GM10248 (cell line): ENCODE results near the gene FAM219A.

ENCODE experiments used
- CTCF ChIA-PET: fragments of 300-600 bp; sonication (Branson Sonifier 250); formaldehyde crosslinking; extraction: SDS; loops from one replicate; lab custom pipeline; 2021; ENCODE audit warnings: antibody characterized with exemption; lab: Yijun Ruan, JAX
- POLR2A ChIA-PET: fragments of 350-650 bp; sonication (Branson Sonifier 250); formaldehyde crosslinking; extraction: SDS; loops from one replicate; lab custom pipeline; 2020; ENCODE audit warnings: antibody characterized with exemption; lab: Yijun Ruan, JAX
- DNase-seq: peaks from one replicate; pipeline ENCODE4 v3.0.0; 2012; ENCODE audit errors: extremely low spot score
- TF ChIP-seq, protein P1 (sequence below): IDR thresholded peaks from 2 replicates; pipeline ENCODE4 v1.5.1; 2012; ENCODE audit warnings: mild to moderate bottlenecking, low read depth; ENCODE audit errors: extremely low read depth, missing control alignments, control extremely low read depth

The FAM219A gene

DNA sequence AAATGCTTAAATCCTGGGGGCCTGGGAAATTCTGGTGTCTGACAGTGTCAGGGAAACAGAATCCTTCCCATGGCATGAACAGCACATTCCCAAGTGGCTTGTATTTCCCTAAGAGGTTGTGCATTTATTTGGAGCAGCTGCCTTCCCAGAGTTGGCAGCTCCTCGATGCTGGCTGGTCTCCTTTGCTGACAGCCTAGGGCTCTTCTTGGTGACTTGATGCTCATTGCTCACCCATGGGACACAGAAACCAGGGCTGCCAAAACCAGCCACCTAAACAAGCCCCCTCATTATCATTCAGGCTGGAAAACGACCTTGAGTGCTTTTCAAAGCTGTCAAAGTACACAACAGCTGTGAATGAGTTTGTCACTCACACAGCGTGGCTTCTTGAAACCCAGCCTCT is 40.2 kb upstream of the FAM219A start:
- ChIA-PET CTCF (interaction anchor here (8.2 to 8.9 kb wide), 2 partner anchors 9 to 61 kb away, joined by 61 to 77 read pairs; no protein-coding TSS in a partner anchor), POLR2A (no interaction called here)
- no peak for DNase-seq
- TF ChIP-seq, protein P1, sequence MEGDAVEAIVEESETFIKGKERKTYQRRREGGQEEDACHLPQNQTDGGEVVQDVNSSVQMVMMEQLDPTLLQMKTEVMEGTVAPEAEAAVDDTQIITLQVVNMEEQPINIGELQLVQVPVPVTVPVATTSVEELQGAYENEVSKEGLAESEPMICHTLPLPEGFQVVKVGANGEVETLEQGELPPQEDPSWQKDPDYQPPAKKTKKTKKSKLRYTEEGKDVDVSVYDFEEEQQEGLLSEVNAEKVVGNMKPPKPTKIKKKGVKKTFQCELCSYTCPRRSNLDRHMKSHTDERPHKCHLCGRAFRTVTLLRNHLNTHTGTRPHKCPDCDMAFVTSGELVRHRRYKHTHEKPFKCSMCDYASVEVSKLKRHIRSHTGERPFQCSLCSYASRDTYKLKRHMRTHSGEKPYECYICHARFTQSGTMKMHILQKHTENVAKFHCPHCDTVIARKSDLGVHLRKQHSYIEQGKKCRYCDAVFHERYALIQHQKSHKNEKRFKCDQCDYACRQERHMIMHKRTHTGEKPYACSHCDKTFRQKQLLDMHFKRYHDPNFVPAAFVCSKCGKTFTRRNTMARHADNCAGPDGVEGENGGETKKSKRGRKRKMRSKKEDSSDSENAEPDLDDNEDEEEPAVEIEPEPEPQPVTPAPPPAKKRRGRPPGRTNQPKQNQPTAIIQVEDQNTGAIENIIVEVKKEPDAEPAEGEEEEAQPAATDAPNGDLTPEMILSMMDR, result no peak

DNA sequence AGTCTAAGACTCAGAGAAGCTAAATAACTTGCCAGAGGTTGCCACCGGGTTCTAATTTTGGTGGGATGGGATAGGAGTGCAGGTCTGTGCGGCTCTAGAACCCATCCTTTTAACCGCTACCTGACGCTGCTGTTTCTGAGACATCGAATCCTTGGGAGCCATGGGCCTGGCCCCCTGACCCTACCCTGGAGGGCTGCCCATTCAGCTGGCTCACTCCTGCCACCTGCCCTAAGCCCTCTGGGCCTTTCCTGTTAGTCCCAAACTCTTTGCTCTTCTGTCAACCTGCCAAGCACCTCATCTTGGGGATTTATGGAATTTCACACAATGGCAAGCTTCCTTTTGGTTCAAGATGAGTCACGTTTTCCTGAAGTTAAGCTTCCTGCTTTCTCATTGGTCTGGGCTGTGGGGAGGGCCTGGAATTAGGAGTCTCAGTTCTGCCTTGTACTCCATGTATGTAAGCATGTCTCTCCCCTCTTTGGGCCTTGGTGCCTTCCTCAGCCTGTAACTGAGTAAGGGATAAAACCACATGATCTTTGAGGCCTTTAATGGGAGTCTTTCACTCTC is 37.9 kb upstream of the FAM219A start:
- ChIA-PET POLR2A (no interaction called here), CTCF (interaction anchor here (1.0 to 8.9 kb wide), 8 partner anchors 7 to 95 kb away, joined by 3 to 77 read pairs (median 5); no protein-coding TSS in a partner anchor)
- no peak for DNase-seq
- TF ChIP-seq, protein P1, result no peak

DNA sequence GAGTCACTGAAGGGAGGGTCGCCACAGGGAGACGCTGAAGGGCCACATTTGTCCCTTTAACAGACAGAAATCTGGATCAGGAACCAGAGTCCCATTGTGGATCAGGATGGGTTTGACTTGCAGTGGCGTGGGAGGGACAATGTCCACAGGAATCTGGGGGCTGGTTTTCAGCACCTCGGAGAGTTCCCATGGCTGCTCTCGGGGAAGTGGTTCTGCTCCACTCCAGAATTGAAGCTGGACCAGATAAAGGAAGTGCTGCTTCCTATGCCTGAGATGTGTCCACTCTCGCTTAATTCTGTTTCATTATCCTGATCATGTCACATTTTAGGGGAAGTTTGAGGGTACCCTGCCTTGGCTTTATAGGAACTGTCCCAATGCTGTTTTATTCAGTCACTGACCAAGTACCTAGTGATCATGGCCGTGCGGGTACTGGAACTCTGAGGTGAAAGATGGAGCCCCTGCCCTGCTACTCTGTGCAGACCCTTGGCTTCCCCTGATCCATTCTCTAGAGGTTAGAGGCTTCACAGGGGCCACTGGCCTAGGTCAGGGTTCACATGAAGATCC is 35.7 kb upstream of the FAM219A start:
- DNase-seq, result no peak
- TF ChIP-seq, protein P1, result no peak
- ChIA-PET CTCF (interaction anchor here (1.1 kb wide), 1 partner anchor 140 kb away, joined by 3 read pairs; no protein-coding TSS in a partner anchor), POLR2A (no interaction called here)

DNA sequence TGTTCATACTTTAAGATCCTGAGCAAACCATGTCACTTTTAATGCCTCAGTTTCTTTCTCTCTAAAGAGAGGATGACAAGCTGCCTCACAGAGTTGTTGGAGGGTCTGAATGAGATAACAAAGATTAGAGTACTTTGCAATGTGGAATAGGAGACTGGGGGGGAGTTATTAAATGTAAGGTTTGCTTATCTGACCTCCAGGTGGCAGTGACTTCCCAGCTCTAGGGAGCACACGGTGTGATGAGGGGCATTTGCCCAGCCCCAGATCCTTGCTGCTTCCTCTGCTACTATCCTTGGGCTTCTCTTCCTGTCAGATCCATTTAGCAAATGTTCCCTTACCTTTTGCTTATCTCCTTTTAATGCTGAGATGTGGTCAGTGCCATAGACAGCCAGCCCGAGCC is 33.7 kb upstream of the FAM219A start:
- TF ChIP-seq, protein P1, result no peak
- CTCF ChIA-PET, result interaction anchor here (1.0 to 6.0 kb wide), 5 partner anchors 8 to 100 kb away, joined by 3 to 61 read pairs (median 4); no protein-coding TSS in a partner anchor
- POLR2A ChIA-PET, result no interaction called here
- no peak for DNase-seq

DNA sequence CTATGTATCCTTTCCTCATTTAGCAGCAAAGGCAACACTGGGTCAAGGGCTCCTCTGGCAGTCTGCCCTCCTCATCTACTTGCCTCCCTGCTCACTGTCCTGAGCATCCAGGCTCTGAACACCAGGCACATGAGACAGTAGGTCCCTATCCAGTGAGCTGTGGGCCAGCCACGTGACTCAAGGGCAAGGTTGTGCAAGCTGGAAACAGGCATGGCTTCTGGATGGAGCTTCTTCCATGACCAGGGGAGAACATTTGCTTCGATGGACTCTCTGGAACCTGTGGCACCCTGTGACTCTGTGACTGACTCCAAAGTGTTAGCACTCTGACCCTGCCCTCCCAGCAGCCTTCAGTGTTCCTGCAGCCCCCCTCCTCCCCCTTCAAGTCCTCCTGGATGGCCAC is 33.2 kb upstream of the FAM219A start:
- CTCF ChIA-PET, result interaction anchor here (1.0 to 6.0 kb wide), 5 partner anchors 8 to 100 kb away, joined by 3 to 61 read pairs (median 4); no protein-coding TSS in a partner anchor
- no peak for DNase-seq
- TF ChIP-seq, protein P1, result no peak
- POLR2A ChIA-PET, result no interaction called here

DNA sequence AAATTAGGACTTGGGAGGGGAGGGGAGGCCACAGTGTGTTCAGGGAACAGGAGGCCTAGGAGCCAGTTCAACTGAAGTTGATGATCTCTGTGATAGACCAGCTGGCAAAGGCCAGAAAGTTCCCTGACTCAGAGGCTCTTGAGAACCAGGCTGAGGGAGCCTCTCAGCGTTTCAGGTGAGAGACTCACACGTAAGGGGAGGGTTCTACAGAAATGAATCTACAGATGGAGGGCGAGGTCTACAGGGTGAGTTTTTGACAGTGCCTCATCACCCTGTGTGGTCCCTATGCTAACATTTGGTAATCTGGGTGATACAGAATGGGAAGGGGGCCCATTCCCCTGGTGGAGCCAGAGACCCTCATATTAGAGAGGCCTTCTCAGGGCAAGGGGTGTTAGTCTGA is 32.4 kb upstream of the FAM219A start:
- ChIA-PET CTCF (interaction anchor here (1.1 to 6.0 kb wide), 4 partner anchors 9 to 113 kb away, joined by 4 to 61 read pairs (median 6); no protein-coding TSS in a partner anchor), POLR2A (no interaction called here)
- no peak for DNase-seq
- TF ChIP-seq, protein P1, result no peak
